OCI-LY3 (cell line): ENCODE results near the gene TMEM101.

Source experiments
- EZH2phosphoT487 ChIP-seq: fragments of 200-600 bp; shearing (Covaris generic); IDR thresholded peaks from 2 replicates; pipeline ENCODE4 v1.6.1; 2018; ENCODE audit warnings: antibody characterized with exemption, mixed run types, low read depth
- TF ChIP-seq, protein P1 (sequence below): fragments of 200-600, 300-600 bp; sonication (generic); IDR thresholded peaks from 2 replicates; pipeline ENCODE4 v1.5.1; 2014; ENCODE audit warnings: antibody characterized with exemption, low read length, low read depth

DNA sequence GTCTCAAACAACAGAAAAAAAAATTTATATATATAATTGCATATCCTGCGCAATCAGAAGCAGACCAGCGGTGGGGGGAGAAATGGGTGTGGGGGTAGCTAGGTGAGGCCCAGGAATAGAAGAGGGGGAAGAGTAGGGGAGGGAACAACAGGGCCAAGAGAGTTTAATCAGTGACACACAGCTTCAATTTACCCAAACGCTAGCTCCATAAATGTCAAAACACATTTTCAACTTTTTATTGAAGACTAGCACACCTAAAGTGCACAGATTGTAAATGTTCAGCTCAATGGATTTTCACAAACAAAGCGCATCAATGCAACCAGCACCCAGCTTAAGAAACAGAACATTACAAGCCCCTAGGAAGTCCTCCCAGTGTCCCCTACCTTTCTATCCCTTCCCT lies 35.1 kb downstream of the TMEM101 start:
- TF ChIP-seq, protein P1, sequence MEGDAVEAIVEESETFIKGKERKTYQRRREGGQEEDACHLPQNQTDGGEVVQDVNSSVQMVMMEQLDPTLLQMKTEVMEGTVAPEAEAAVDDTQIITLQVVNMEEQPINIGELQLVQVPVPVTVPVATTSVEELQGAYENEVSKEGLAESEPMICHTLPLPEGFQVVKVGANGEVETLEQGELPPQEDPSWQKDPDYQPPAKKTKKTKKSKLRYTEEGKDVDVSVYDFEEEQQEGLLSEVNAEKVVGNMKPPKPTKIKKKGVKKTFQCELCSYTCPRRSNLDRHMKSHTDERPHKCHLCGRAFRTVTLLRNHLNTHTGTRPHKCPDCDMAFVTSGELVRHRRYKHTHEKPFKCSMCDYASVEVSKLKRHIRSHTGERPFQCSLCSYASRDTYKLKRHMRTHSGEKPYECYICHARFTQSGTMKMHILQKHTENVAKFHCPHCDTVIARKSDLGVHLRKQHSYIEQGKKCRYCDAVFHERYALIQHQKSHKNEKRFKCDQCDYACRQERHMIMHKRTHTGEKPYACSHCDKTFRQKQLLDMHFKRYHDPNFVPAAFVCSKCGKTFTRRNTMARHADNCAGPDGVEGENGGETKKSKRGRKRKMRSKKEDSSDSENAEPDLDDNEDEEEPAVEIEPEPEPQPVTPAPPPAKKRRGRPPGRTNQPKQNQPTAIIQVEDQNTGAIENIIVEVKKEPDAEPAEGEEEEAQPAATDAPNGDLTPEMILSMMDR, result no peak
- TF ChIP-seq EZH2phosphoT487, result no peak
